HG02870 (cell line): ENCODE results near the gene STK38.

Experiments used
- ATAC-seq: cut with Tn5 transposase; IDR thresholded peaks from one replicate; pipeline ENCODE4 v1.9.1; 2021; ENCODE audit warnings: mild to moderate bottlenecking, moderate library complexity; ENCODE audit not compliant: unreplicated experiment

The STK38 gene

GRCh38 chr6:36566418-36566905 lies 19.2 kb upstream of the STK38 start:
- ATAC-seq: no peak

- no peak for ATAC-seq
Observed at GRCh38 chr6:36563928-36564284, 16.6 kb upstream of the STK38 start.

DNA sequence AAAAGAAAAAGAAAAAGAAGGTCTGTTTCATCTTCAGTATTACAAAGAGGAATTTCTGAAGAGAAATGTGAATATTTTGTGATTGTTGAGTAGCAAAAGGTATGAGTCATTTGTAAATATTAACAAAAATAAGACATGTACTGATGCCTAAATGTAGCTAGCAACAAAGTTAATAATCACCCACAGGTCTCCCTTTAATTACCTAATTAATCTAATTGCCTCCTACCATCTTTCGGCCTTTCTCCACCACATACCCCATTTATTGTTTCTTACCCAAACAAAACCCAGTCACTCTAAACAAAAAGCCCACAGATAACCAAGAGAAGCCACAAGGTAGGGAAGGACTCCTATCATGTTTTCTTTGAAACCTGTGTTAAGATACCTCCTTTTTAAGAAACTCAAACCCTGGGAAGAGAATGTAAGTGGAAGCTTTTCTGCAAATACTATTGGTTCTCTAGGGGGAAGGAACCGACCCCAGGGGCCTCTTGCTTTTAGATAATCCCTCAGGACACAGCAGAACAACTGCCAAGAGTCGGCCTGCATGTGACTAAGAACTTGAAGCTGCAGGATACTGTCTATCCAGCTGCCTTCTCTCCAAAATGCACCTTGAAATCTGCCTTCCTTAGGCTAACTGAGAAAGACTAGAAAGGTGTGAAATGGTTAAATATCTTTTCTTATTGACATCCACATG lies 16.1 kb upstream of the STK38 start:
- ATAC-seq: no peak

DNA sequence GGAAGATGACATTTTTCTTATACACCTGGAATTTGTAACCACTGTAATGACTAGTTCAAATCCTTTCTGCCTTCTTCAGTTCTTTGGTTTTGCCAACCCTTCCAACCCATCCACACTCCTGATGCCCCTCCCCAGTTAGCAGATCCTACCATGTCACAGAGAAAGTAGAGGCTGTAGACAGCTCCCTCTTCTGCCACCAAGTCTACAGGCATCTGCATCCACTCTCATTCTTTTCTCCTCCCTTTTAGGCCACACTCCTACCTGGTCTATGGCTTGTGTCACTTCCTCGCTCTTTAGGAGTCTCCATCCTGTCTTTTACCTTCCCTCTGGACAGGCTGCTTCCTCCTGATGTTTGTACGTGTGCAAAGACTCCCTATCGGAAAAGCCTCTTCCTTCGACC lies 13.5 kb upstream of the STK38 start:
- ATAC-seq: no peak

DNA sequence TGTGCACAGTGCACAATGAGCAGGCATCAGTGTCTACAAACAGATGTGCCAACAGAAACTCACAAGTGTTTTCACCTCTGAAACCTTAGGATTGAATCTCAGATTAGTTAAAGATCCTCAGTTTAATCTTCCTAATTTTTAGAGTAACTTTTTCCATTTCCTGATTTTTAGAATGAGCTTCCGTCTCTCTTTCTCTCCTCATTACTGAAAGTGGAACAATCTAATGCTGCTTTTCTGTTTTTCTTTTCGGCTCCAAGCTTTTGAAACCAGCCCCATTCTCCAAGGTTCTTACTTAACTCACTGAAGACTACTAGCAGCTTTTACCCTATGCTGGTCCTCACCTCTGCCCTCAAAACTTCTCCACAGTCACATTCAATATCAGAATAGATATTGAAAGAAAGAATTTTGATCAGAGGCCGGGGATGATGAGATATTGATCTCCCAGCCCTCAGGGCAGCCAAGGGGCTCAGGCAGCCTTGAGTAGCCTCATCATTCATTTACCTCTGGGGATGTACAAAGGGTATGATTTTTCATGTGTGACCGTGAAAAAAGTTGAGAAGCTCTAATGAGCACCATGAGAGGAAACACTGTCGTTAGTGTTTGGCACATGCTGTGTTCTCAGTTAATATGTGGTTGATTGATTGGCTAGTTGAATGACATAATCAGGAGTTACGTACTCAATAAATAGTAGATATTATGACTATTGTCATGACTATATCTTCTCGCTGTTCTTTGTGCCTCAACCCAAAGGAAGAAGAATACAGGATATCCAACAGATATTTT lies 11.9 kb upstream of the STK38 start:
- ATAC-seq: no peak

- ATAC-seq: no peak
Observed at GRCh38 chr6:36556281-36556680, 9.0 kb upstream of the STK38 start.

- ATAC-seq: no peak
Observed at GRCh38 chr6:36555750-36556252, 8.5 kb upstream of the STK38 start.

GRCh38 chr6:36550473-36551000 lies 3.3 kb upstream of the STK38 start:
- ATAC-seq: no peak

DNA sequence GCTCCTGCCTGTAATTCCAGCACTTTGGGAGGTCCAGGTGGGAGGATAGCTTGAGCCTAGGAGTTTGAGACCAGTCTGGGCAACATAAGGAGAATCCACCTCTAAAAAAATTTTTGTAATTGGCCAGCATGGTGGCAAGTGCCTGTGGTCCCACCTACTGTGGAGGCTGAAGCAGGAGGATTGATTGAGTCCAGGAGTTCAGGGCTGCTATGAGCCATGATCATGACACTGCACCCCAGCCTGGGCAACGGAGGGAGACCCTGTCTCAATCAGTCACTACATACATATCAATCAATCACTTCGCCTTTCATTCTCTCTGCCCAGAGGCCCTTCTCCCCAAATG lies 1.1 kb upstream of the STK38 start:
- no peak for ATAC-seq

DNA sequence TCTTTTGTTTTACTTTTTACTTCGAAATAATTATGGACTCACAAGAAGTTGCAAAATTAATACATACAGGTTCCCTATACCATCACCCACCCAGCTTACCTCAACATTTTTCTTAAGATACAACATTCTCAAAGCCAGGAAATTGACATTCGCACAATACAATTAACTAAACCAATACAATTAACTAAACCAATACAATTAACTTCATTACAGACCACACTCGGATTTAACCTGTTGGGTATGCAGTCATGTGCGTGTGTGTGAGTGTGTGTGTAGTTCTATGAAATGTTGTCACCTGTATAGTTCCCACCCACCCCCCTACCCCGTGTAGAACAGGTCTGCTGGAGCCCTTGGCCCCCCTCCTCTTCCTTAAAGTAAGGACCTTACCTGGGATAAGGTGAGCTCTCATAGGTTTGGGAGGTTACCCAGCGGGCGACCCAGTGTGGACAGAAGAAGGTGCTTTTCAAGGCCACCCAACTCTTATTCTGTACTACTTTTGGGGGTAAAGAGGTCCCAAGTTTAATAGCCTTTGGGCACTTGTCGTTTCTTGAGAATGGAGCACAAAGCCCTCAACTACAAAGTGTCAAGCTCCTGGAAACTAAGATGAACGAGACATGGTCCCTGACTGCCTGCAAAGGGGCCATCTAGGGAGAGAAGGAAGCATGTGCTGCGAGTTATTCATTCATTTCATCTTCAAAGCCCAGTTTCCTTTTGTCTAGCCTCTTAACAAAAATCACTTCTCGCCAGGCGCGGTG lies 544 bp upstream of the STK38 start:
- no peak for ATAC-seq

- ATAC-seq: no peak
Observed at GRCh38 chr6:36546308-36546919, 865 bp downstream of the STK38 start.

GRCh38 chr6:36545767-36546307 lies 1.4 kb downstream of the STK38 start:
- ATAC-seq: no peak

DNA sequence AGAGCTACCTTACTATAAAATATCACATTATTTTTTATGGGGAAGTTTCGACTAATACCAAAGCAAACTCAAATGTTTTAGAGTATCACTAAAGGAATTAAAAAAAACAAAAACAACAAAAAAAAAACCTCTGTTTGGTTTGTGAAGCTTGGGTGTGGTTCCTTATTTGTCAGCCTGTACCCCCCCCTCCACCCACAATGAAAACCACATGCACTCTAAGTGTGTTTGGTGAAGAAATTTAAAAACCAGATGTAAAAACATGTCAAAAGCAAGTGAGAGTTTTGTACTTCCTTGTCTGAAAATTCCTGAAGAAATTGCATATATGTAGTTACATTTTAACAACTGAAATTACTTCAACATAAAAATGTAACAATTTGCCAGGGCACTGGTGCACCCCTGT lies 3.1 kb downstream of the STK38 start:
- no peak for ATAC-seq

GRCh38 chr6:36542041-36542440 lies 5.2 kb downstream of the STK38 start:
- no peak for ATAC-seq

- ATAC-seq: no peak
Observed at GRCh38 chr6:36539814-36540568, 7.3 kb downstream of the STK38 start.

GRCh38 chr6:36536873-36537547 lies 10.3 kb downstream of the STK38 start:
- ATAC-seq: no peak

GRCh38 chr6:36533321-36533720 lies 14.0 kb downstream of the STK38 start:
- ATAC-seq: no peak

GRCh38 chr6:36526066-36526465 lies 21.2 kb downstream of the STK38 start:
- no peak for ATAC-seq

DNA sequence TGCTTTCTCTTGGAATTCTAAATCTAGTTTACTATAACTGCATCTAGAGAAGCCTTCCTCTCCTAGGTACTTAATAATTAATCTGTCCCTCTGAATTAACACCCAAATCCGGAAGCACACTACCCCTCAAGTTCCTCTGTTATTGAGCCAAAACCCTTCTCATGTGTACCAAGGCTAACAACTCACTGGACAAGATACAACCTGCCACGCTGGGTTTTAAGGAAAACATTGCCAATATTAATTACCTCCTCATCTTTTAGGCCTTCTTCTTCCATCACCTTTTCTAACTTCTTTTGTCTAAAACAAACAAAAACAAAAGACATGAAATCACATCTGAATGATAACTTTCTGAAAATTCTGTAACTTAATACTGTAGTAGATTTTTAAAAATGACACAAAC lies 21.9 kb downstream of the STK38 start:
- no peak for ATAC-seq
